Liver (tissue), 3 donors: ENCODE results near the gene MEIS1.

Source experiments
- EGR1 ChIP-seq, 2 donors: IDR thresholded peaks; 2 replicates each; pipeline ENCODE4 v1.6.1; 2016 to 2018; ENCODE audit warnings: antibody characterized with exemption in 2 of 2, low read depth in 2 of 2
- GABPA ChIP-seq, 2 donors: IDR thresholded peaks in 1 of 2; conservative IDR thresholded peaks in 1 of 2; 2 replicates each; pipeline ENCODE4 v1.6.1; 2016; ENCODE audit warnings: antibody characterized with exemption in 2 of 2, mild to moderate bottlenecking in 1 of 2, moderate library complexity in 1 of 2
- HNF4A ChIP-seq, 2 donors: conservative IDR thresholded peaks; 2 replicates each; pipeline ENCODE4 v1.6.1; 2016; ENCODE audit warnings: antibody characterized with exemption in 2 of 2, mild to moderate bottlenecking in 2 of 2
- HNF4G ChIP-seq: IDR thresholded peaks from 2 replicates; pipeline ENCODE4 v1.6.1; 2016; ENCODE audit warnings: antibody characterized with exemption
- JUND ChIP-seq, 2 donors: IDR thresholded peaks; 2 replicates each; pipeline ENCODE4 v1.6.1; 2016; ENCODE audit warnings: antibody characterized with exemption in 2 of 2
- RAD21 ChIP-seq, 2 donors: IDR thresholded peaks; 2 replicates each; pipeline ENCODE4 v1.6.1; 2016; ENCODE audit warnings: antibody characterized with exemption in 2 of 2, mild to moderate bottlenecking in 2 of 2
- RXRA ChIP-seq, 2 donors: IDR thresholded peaks; 2 replicates each; pipeline ENCODE4 v1.6.1; 2017 to 2018; ENCODE audit warnings: antibody characterized with exemption in 2 of 2, mild to moderate bottlenecking in 1 of 2
- SP1 ChIP-seq: IDR thresholded peaks from 2 replicates; pipeline ENCODE4 v1.6.1; 2018; ENCODE audit warnings: antibody characterized with exemption, mild to moderate bottlenecking
- TAF1 ChIP-seq: conservative IDR thresholded peaks from 2 replicates; pipeline ENCODE4 v1.6.1; 2016; ENCODE audit warnings: antibody characterized with exemption, mild to moderate bottlenecking
- YY1 ChIP-seq: IDR thresholded peaks from 2 replicates; pipeline ENCODE4 v1.6.1; 2016; ENCODE audit warnings: antibody characterized with exemption, mild to moderate bottlenecking
- TF ChIP-seq, protein P1 (sequence below): fragments of 150-350 bp; IDR thresholded peaks from 2 replicates; pipeline ENCODE4 v1.5.1; 2017; ENCODE audit warnings: improper control_type of control experiment, low read depth, low read length; ENCODE audit not compliant: missing input control
- TF ChIP-seq, protein P2 (sequence below): IDR thresholded peaks from 2 replicates; pipeline ENCODE4 v1.6.1; 2016; ENCODE audit warnings: antibody characterized with exemption
- TF ChIP-seq, protein P3 (sequence below): IDR thresholded peaks from 2 replicates; pipeline ENCODE4 v1.6.1; 2016; ENCODE audit warnings: antibody characterized with exemption
- TF ChIP-seq, protein P4 (sequence below): IDR thresholded peaks from 2 replicates; pipeline ENCODE4 v1.6.1; 2016; ENCODE audit warnings: antibody characterized with exemption, mild to moderate bottlenecking
- donor health status: healthy.
- donor health status: healthy.

DNA sequence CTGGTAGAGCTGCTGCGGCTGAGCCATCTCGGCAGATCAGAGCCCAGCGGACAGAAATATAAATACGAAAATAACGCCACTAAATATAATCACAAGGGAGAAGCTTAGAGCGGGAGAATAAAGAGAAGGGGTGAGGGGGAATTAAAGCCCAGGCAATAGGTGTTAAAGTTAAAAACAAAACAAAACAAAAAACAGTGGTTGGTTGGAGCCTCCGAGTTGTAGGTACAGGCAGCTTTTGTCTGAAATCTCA is 1.3 kb upstream of the MEIS1 start:
- TF ChIP-seq, protein P1, sequence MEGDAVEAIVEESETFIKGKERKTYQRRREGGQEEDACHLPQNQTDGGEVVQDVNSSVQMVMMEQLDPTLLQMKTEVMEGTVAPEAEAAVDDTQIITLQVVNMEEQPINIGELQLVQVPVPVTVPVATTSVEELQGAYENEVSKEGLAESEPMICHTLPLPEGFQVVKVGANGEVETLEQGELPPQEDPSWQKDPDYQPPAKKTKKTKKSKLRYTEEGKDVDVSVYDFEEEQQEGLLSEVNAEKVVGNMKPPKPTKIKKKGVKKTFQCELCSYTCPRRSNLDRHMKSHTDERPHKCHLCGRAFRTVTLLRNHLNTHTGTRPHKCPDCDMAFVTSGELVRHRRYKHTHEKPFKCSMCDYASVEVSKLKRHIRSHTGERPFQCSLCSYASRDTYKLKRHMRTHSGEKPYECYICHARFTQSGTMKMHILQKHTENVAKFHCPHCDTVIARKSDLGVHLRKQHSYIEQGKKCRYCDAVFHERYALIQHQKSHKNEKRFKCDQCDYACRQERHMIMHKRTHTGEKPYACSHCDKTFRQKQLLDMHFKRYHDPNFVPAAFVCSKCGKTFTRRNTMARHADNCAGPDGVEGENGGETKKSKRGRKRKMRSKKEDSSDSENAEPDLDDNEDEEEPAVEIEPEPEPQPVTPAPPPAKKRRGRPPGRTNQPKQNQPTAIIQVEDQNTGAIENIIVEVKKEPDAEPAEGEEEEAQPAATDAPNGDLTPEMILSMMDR, result no peak
- TF ChIP-seq HNF4A (conservative IDR thresholded peaks at IDR 0.05) (no peak), GABPA (IDR thresholded peaks at IDR 0.05 in 1 of 2, conservative IDR thresholded peaks at IDR 0.05 in 1 of 2) (no peak), JUND (IDR thresholded peaks at IDR 0.05) (no peak), SP1 (no peak), RAD21 (IDR thresholded peaks at IDR 0.05) (peak in 1 of 2 donors; percentile 2), TAF1 (no peak), HNF4G (no peak), YY1 (no peak), EGR1 (IDR thresholded peaks at IDR 0.05; ENCODE audit: low read depth in 2 of 2) (no peak), RXRA (IDR thresholded peaks at IDR 0.05) (no peak)
- TF ChIP-seq, protein P2, sequence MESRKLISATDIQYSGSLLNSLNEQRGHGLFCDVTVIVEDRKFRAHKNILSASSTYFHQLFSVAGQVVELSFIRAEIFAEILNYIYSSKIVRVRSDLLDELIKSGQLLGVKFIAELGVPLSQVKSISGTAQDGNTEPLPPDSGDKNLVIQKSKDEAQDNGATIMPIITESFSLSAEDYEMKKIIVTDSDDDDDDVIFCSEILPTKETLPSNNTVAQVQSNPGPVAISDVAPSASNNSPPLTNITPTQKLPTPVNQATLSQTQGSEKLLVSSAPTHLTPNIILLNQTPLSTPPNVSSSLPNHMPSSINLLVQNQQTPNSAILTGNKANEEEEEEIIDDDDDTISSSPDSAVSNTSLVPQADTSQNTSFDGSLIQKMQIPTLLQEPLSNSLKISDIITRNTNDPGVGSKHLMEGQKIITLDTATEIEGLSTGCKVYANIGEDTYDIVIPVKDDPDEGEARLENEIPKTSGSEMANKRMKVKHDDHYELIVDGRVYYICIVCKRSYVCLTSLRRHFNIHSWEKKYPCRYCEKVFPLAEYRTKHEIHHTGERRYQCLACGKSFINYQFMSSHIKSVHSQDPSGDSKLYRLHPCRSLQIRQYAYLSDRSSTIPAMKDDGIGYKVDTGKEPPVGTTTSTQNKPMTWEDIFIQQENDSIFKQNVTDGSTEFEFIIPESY, result no peak
- TF ChIP-seq, protein P3, sequence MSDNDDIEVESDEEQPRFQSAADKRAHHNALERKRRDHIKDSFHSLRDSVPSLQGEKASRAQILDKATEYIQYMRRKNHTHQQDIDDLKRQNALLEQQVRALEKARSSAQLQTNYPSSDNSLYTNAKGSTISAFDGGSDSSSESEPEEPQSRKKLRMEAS, result no peak
- TF ChIP-seq, protein P4, sequence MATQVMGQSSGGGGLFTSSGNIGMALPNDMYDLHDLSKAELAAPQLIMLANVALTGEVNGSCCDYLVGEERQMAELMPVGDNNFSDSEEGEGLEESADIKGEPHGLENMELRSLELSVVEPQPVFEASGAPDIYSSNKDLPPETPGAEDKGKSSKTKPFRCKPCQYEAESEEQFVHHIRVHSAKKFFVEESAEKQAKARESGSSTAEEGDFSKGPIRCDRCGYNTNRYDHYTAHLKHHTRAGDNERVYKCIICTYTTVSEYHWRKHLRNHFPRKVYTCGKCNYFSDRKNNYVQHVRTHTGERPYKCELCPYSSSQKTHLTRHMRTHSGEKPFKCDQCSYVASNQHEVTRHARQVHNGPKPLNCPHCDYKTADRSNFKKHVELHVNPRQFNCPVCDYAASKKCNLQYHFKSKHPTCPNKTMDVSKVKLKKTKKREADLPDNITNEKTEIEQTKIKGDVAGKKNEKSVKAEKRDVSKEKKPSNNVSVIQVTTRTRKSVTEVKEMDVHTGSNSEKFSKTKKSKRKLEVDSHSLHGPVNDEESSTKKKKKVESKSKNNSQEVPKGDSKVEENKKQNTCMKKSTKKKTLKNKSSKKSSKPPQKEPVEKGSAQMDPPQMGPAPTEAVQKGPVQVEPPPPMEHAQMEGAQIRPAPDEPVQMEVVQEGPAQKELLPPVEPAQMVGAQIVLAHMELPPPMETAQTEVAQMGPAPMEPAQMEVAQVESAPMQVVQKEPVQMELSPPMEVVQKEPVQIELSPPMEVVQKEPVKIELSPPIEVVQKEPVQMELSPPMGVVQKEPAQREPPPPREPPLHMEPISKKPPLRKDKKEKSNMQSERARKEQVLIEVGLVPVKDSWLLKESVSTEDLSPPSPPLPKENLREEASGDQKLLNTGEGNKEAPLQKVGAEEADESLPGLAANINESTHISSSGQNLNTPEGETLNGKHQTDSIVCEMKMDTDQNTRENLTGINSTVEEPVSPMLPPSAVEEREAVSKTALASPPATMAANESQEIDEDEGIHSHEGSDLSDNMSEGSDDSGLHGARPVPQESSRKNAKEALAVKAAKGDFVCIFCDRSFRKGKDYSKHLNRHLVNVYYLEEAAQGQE, result no peak
